H1 (cell line): ENCODE results near the gene KCNC4. TPM values are rescaled to one million over a fixed set of nuclear protein-coding genes. Genes with fewer than 3 reads are reported as not detected.

Experiments
- ATF3 ChIP-seq: IDR thresholded peaks from 2 replicates; pipeline ENCODE4 v1.6.1; 2011; ENCODE audit warnings: low read depth, mild to moderate bottlenecking, low read length; ENCODE audit not compliant: insufficient read depth
- TAF1 ChIP-seq: IDR thresholded peaks from 2 replicates; pipeline ENCODE4 v1.6.1; 2011; ENCODE audit warnings: mild to moderate bottlenecking, low read depth, low read length
- ZNF274 ChIP-seq: IDR thresholded peaks from 2 replicates; pipeline ENCODE4 v1.7.0; 2012; ENCODE audit warnings: low read length, borderline replicate concordance; ENCODE audit errors: extremely low read depth
- polyA plus RNA-seq, 7 experiments: library from polyadenylated mRNA; depleted of rRNA in 3 of 7; stranded (reverse) in 5 of 7; unstranded in 2 of 7; fragments of >200 nt in 5 of 7; fragments of 200-250 nt in 2 of 7; gene quantifications; 1 replicate in 5 of 7; 2 replicates in 1 of 7; 4 replicates in 1 of 7; pipeline versions ENCODE4 v1.2.1 to v1.2.3, GENCODE V29; 2011 to 2013; ENCODE audit warnings: missing spikeins in 2 of 7, mixed read lengths in 2 of 7
- total RNA-seq: library from RNA; stranded (reverse); fragmentation: NEBNext Ultra II Directional; extraction: Animal tissue kit (Norgen Biotek cat#: 25700); gene quantifications from 2 replicates; pipeline ENCODE4 v1.2.1, GENCODE V29; 2021

Gene KCNC4
- total and polyA plus RNA-seq, 2 of the 8 experiments (the other 6 are each of a cell fraction or from before 2014, with no cell fraction given): 8.1 to 11.2 TPM

- TF ChIP-seq ATF3 (no peak), ZNF274 (no peak), TAF1 (no peak)
These were observed 27.5 kb downstream of the KCNC4 start (continued) for GRCh38 chr1:110237386-110238152.
